LNCaP clone FGC (cell line): ENCODE results near the gene PCDHB10.

Experiments used
- DNase-seq: peaks from one replicate; pipeline ENCODE4 v3.0.0-alpha.2; 2011; ENCODE audit warnings: low read depth
- H3K4me3 ChIP-seq: 2 replicates; pipeline ENCODE4 v1.5.1; 2011; ENCODE audit warnings: mild to moderate bottlenecking, low read depth, low read length, control low read depth
- TF ChIP-seq, protein P1 (sequence below): IDR thresholded peaks from 2 replicates; pipeline ENCODE4 v1.5.1; 2012; ENCODE audit warnings: mild to moderate bottlenecking; ENCODE audit not compliant: control insufficient read depth, insufficient read depth; ENCODE audit errors: extremely low read depth

Gene PCDHB10

GRCh38 chr5:141241496-141241895, 49.3 kb downstream of the PCDHB10 start:
- no peak for DNase-seq
- TF ChIP-seq, protein P1, sequence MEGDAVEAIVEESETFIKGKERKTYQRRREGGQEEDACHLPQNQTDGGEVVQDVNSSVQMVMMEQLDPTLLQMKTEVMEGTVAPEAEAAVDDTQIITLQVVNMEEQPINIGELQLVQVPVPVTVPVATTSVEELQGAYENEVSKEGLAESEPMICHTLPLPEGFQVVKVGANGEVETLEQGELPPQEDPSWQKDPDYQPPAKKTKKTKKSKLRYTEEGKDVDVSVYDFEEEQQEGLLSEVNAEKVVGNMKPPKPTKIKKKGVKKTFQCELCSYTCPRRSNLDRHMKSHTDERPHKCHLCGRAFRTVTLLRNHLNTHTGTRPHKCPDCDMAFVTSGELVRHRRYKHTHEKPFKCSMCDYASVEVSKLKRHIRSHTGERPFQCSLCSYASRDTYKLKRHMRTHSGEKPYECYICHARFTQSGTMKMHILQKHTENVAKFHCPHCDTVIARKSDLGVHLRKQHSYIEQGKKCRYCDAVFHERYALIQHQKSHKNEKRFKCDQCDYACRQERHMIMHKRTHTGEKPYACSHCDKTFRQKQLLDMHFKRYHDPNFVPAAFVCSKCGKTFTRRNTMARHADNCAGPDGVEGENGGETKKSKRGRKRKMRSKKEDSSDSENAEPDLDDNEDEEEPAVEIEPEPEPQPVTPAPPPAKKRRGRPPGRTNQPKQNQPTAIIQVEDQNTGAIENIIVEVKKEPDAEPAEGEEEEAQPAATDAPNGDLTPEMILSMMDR: no peak
- H3K4me3 ChIP-seq: no peak overlapping the region
